Measurements from ENCODE around the gene SLC15A3.

DNA sequence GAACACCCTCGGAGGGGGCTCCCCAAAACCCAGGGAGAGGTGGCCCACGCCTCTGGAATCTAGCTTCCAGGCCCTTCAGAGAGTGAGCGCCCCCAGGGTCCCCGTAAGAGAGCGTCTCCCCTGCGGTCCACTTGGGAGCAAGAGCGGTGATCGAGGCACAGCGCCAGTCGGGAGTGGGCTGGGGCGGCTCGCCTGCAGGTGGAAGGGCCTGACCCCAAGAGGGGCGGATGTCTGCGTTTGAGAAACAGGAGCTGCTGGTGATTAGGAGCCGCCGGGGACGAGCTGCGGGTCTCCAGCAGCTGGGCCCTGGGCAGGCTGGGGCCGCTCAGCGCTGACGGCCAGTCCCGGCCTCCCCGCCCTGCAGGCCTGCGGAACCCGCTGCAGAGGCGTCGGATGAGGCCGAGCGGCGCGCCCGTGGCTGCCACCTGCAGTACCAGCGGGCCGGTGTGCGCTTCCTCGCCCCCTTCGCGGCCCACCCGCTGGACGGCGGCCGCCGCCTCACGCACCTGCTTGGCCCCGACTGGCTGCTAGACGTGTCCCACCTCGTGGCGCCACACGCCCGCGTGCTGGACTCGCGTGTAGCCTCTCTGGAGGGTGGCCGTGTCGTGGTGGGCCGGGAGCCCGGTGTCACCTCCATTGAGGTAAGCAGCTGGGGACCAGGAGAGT is 17.7 kb downstream of the SLC15A3 start:
- TF ChIP-seq, protein P1, sequence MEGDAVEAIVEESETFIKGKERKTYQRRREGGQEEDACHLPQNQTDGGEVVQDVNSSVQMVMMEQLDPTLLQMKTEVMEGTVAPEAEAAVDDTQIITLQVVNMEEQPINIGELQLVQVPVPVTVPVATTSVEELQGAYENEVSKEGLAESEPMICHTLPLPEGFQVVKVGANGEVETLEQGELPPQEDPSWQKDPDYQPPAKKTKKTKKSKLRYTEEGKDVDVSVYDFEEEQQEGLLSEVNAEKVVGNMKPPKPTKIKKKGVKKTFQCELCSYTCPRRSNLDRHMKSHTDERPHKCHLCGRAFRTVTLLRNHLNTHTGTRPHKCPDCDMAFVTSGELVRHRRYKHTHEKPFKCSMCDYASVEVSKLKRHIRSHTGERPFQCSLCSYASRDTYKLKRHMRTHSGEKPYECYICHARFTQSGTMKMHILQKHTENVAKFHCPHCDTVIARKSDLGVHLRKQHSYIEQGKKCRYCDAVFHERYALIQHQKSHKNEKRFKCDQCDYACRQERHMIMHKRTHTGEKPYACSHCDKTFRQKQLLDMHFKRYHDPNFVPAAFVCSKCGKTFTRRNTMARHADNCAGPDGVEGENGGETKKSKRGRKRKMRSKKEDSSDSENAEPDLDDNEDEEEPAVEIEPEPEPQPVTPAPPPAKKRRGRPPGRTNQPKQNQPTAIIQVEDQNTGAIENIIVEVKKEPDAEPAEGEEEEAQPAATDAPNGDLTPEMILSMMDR (IDR thresholded peaks at IDR 0.05; ENCODE audit: insufficient read depth, low read depth, low read length), result no peak
- no peak for TF ChIP-seq EZH2 (IDR thresholded peaks at IDR 0.05; ENCODE audit: insufficient read depth, low read length)

Measured in astrocyte (in vitro differentiated cells and primary cell).